ENCODE data around the gene MBP.

The MBP gene

DNA sequence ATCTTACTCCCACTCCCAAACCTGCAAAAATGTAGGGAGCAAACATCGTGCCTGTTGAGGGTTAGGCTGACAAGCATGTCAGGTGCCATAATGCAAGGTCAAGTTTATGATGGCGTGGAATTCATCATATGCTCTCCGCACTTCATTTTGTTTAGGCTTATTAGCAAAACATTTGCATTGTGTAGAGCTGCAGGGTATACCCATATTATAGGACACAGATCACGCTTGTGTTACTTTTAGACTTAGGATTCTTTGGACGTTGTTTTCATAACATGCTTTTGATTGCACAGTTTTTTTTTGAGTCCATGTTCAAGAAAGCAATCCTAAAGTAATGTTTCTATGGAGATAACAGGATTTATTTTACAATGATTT, 22.9 kb downstream of the MBP start:
- TF ChIP-seq NFIC (IDR thresholded peaks at IDR 0.05) = no peak
- no peak for TF ChIP-seq EGR1 (IDR thresholded peaks at IDR 0.05)
- TF ChIP-seq CEBPB (IDR thresholded peaks at IDR 0.05) = no peak
- TF ChIP-seq, protein P1, sequence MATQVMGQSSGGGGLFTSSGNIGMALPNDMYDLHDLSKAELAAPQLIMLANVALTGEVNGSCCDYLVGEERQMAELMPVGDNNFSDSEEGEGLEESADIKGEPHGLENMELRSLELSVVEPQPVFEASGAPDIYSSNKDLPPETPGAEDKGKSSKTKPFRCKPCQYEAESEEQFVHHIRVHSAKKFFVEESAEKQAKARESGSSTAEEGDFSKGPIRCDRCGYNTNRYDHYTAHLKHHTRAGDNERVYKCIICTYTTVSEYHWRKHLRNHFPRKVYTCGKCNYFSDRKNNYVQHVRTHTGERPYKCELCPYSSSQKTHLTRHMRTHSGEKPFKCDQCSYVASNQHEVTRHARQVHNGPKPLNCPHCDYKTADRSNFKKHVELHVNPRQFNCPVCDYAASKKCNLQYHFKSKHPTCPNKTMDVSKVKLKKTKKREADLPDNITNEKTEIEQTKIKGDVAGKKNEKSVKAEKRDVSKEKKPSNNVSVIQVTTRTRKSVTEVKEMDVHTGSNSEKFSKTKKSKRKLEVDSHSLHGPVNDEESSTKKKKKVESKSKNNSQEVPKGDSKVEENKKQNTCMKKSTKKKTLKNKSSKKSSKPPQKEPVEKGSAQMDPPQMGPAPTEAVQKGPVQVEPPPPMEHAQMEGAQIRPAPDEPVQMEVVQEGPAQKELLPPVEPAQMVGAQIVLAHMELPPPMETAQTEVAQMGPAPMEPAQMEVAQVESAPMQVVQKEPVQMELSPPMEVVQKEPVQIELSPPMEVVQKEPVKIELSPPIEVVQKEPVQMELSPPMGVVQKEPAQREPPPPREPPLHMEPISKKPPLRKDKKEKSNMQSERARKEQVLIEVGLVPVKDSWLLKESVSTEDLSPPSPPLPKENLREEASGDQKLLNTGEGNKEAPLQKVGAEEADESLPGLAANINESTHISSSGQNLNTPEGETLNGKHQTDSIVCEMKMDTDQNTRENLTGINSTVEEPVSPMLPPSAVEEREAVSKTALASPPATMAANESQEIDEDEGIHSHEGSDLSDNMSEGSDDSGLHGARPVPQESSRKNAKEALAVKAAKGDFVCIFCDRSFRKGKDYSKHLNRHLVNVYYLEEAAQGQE (IDR thresholded peaks at IDR 0.05; ENCODE audit: low read depth) = no peak
- no peak for TF ChIP-seq CREB1 (IDR thresholded peaks at IDR 0.05; ENCODE audit: low read depth)
- no peak for TF ChIP-seq RAD21 (IDR thresholded peaks at IDR 0.05; ENCODE audit: low read depth)
- no peak for TF ChIP-seq TEAD4 (IDR thresholded peaks at IDR 0.05)
- no peak for TF ChIP-seq EP300 (IDR thresholded peaks at IDR 0.05; ENCODE audit: borderline replicate concordance)
- TF ChIP-seq, protein P2, sequence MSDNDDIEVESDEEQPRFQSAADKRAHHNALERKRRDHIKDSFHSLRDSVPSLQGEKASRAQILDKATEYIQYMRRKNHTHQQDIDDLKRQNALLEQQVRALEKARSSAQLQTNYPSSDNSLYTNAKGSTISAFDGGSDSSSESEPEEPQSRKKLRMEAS (IDR thresholded peaks at IDR 0.05) = no peak
- no peak for TF ChIP-seq TAF1 (IDR thresholded peaks at IDR 0.05; ENCODE audit: low read depth)
- no peak for TF ChIP-seq ZBTB7A (IDR thresholded peaks at IDR 0.05; ENCODE audit: low read depth)
- no peak for TF ChIP-seq TCF12 (IDR thresholded peaks at IDR 0.05; ENCODE audit: low read depth)
- TF ChIP-seq, protein P3, sequence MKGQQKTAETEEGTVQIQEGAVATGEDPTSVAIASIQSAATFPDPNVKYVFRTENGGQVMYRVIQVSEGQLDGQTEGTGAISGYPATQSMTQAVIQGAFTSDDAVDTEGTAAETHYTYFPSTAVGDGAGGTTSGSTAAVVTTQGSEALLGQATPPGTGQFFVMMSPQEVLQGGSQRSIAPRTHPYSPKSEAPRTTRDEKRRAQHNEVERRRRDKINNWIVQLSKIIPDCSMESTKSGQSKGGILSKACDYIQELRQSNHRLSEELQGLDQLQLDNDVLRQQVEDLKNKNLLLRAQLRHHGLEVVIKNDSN (IDR thresholded peaks at IDR 0.05) = no peak
- TF ChIP-seq YY1 (IDR thresholded peaks at IDR 0.05; ENCODE audit: low read depth) = no peak
- TF ChIP-seq FOXM1 (IDR thresholded peaks at IDR 0.05; ENCODE audit: borderline replicate concordance, low read depth) = no peak

DNA sequence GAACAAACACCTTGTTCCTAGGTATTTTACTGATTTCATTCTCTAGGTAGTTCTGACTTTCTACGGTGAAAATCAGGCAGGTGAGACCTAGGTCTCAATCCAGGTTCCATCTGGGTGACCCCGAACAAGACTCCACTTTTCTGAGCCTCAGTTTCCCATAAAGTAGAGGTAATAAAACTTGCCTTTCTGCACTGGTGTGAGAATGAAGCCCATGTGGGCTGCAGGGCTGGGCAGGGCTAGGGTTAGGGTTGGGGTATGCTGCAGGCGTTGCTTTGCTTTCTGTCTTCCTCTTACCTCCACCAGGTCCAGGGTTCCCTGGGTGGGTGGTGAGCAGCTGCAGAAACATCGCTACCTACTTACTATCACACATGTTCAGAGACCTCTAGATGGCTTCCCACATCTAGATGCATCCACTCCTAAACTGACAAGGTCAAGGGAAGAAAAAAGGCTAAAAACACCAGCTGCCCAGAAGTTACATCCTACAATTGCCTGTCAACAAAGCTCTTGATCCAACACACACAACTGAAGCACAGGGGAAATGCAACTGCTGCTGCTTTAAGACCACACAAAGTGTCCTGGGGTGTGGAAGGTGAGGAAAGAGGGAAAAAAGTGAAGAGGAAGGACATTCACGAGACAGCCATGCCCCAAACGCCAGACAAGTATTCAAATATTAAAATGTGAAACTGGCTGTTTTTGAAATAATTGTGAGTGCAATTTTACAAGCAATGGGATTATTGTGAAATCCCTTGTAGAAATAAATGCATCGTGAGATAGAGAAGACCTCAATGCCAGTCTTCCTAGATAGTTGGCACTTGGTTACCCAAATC, 23.5 kb downstream of the MBP start:
- TF ChIP-seq TEAD4 (IDR thresholded peaks at IDR 0.05) (no peak), EGR1 (IDR thresholded peaks at IDR 0.05) (no peak), RAD21 (IDR thresholded peaks at IDR 0.05; ENCODE audit: low read depth) (no peak), TCF12 (IDR thresholded peaks at IDR 0.05; ENCODE audit: low read depth) (no peak)
- TF ChIP-seq, protein P2 (IDR thresholded peaks at IDR 0.05) = no peak

DNA sequence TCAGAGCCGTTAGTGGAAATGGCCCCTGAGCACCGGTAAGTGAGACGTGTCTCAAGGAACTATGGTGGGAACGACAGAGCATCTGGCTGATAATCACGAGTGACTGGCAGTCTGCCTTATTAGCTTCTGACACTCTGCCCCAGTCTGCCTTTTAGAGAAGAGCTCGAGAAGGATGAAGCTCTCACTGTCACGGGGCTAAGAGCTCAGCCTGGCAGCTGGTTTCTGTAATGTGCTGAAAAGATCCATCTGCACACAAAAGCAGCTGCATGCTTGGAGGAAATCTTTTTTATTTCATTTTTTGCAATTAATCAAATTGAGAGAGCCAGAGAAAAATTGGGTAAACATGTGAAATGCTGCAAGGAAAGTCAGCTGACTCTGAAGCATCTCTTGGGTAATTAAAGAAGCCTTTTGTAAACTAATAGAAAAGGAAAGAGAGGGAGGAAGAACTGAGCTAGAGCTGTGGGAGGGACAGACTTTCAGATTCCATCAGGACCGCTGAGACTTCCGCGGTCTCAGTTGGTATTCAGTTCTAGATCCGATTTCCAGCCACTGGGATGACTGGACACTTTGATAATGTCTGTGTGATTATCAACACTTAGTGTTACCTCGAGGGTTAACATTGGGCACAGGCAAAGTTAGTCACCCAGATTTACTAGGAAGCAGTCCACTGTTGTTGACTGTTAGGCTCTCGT, 24.4 kb downstream of the MBP start:
- TF ChIP-seq RAD21 (IDR thresholded peaks at IDR 0.05; ENCODE audit: low read depth) = no peak
- TF ChIP-seq FOXM1 (IDR thresholded peaks at IDR 0.05; ENCODE audit: borderline replicate concordance, low read depth) = no peak
- TF ChIP-seq, protein P1 (IDR thresholded peaks at IDR 0.05; ENCODE audit: low read depth) = no peak
- no peak for TF ChIP-seq TAF1 (IDR thresholded peaks at IDR 0.05; ENCODE audit: low read depth)
- no peak for TF ChIP-seq TCF12 (IDR thresholded peaks at IDR 0.05; ENCODE audit: low read depth)
- TF ChIP-seq YY1 (IDR thresholded peaks at IDR 0.05; ENCODE audit: low read depth) = no peak
- no peak for TF ChIP-seq NFIC (IDR thresholded peaks at IDR 0.05)
- TF ChIP-seq, protein P3 (IDR thresholded peaks at IDR 0.05) = no peak
- no peak for TF ChIP-seq EP300 (IDR thresholded peaks at IDR 0.05; ENCODE audit: borderline replicate concordance)
- no peak for TF ChIP-seq CREB1 (IDR thresholded peaks at IDR 0.05; ENCODE audit: low read depth)
- no peak for TF ChIP-seq ZBTB7A (IDR thresholded peaks at IDR 0.05; ENCODE audit: low read depth)
- TF ChIP-seq TEAD4 (IDR thresholded peaks at IDR 0.05) = no peak
- TF ChIP-seq CEBPB (IDR thresholded peaks at IDR 0.05) = no peak
- TF ChIP-seq, protein P2 (IDR thresholded peaks at IDR 0.05) = no peak
- no peak for TF ChIP-seq EGR1 (IDR thresholded peaks at IDR 0.05)

DNA sequence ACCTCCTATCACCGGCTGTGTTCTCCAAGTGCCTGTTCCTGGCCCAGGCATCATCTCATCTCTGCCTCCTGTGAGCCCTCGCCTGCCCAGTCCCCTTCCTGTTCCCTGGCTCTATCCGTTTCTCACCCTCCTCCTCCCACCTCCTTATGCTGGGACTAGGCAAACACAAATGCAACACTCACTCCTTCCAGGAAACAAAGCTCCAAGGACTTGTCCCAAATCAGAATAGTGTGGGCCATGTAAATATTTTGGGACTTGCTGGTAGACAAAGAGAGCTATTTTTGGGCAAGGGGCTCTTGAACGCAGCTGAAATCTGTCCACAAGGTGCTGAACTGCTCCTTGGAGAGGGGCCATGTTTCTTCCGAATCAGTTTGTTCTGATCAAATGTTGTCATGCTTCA, 25.3 kb downstream of the MBP start:
- no peak for TF ChIP-seq TCF12 (IDR thresholded peaks at IDR 0.05; ENCODE audit: low read depth)
- TF ChIP-seq RAD21 (IDR thresholded peaks at IDR 0.05; ENCODE audit: low read depth) = no peak
- TF ChIP-seq CEBPB (IDR thresholded peaks at IDR 0.05) = no peak
- TF ChIP-seq, protein P1 (IDR thresholded peaks at IDR 0.05; ENCODE audit: low read depth) = no peak
- no peak for TF ChIP-seq EP300 (IDR thresholded peaks at IDR 0.05; ENCODE audit: borderline replicate concordance)
- no peak for TF ChIP-seq EGR1 (IDR thresholded peaks at IDR 0.05)
- no peak for TF ChIP-seq CREB1 (IDR thresholded peaks at IDR 0.05; ENCODE audit: low read depth)
- TF ChIP-seq ZBTB7A (IDR thresholded peaks at IDR 0.05; ENCODE audit: low read depth) = no peak
- no peak for TF ChIP-seq YY1 (IDR thresholded peaks at IDR 0.05; ENCODE audit: low read depth)
- no peak for TF ChIP-seq TEAD4 (IDR thresholded peaks at IDR 0.05)
- TF ChIP-seq NFIC (IDR thresholded peaks at IDR 0.05) = no peak
- TF ChIP-seq TAF1 (IDR thresholded peaks at IDR 0.05; ENCODE audit: low read depth) = no peak
- no peak for TF ChIP-seq FOXM1 (IDR thresholded peaks at IDR 0.05; ENCODE audit: borderline replicate concordance, low read depth)
- TF ChIP-seq, protein P2 (IDR thresholded peaks at IDR 0.05) = no peak
- TF ChIP-seq, protein P3 (IDR thresholded peaks at IDR 0.05) = no peak
